Germinal center (tissue), 1 donor: ENCODE measurements around the gene ZNF800.

ENCODE experiments used
- DNase-seq: peaks from one replicate; pipeline ENCODE4 v3.0.0; 2012; ENCODE audit warnings: mixed read lengths, low spot score

The ZNF800 gene

DNA sequence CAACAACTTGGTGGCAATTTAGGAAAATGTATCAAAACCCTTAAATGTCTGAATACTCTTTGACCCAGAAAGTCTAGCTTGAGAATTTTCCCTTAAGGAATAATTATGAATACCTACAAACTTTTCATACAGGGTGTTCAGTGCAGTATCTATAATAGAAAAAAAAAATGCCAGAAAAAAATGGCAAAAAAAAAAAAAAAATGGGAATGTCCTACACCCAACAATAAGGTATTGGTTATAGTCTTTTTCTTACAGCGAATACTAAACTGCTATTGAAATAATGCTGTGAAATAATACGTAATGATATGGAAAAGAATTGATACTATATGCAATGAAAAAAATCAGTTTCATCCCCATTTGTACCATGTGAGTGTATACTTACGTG lies 44.3 kb downstream of the ZNF800 start:
- DNase-seq: no peak

DNA sequence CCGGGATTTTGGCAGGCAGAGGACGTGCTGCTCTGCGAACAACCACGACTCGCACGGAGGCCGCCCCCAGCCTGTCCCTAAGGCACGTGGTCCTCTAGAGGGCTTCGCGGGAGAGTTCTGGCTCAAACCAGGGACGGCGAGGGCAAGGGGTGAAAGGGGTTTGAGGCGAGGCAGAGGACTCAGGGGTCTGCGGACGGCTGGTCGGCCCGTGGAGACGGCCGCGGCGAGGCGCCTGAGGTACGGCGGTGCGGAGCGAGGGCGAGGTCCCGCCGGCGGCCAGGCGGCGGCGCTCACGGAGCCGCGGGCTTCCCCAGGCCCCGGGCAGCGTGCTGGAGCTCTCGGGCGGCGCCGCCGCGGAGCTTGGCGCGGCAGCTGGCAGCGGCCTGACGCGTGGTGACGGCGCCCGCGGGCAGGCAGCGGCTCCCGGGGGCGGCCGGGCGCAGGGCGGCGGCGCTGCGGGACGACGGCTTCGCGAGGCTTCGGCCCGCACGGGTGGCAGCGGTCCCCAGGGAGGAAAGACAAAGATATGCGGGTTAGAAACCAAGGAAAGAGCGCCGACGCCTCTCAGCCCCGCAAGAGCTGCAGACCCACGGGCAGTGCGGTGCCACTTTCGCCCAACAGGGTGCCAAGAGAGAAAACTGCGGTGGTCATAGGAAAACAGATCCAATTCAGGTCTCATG lies 44.8 kb downstream of the ZNF800 start:
- peak; percentile 87 for DNase-seq

DNA sequence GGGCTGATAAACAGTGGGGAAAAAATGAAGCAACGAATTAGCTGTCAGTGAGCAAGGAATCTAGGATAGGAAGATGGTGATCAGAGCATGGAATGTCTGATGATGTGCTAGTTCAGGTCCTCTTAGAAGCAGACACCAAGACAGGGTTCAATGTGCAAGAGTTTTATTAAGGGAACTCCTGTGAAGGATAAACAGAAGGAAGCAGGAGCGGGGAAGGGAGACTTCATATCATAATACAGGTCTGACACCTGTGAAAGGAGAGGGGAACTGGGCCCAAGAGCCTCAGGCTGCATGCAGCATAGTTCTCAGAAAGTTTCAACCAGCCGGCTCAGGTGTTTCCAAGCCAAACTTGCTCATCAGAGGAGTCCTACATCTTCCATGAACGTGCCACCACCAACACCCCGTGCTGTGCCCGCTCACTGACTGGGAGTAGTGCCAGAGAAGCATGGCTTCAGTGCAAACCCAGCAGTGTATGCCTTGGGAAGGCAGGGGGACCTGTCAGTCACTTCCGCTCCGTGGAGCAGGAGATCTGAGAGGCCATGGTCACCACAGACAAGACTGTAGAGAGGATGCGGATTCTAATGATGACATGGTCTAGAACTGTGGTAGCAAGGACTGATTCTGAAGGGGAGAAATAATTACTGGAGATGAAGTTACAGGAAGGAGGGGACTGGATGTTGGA lies 45.8 kb downstream of the ZNF800 start:
- no peak for DNase-seq

DNA sequence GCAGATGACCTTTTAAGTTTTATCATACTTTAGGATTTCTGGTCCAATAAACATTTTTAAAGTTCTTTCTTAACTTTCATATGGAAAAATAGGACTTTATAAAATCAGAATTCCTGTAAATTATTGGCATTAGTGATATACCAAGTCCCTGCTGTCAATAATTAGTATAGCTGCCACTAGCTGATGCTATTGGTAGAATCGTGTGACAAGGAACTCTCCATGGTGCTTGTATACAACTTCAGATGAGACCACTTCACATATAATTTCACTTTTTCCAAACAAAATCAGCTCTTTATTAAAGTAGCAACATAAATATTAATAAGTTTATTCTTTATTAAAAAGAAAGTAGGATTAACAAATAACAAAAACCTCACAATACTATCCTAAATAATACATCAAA lies 49.9 kb downstream of the ZNF800 start:
- no peak for DNase-seq

DNA sequence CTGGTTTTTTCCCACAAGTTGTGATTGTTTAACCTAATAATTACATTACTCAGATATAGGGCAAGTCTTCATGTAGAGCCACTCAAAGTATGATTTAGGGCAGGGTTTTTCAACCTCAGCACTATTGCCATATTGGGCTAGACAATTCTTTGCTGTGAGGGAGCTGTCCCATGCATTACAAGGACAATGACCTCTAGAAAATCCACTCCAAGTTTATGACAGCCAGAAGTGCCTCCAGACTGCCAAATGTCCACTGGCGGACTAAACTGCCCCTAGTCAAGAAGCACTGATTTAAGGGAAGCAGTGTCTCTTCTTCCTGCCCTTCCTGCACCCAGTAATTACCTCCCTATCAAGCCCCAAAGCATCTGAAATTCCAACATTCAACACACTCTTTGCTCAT lies 54.4 kb downstream of the ZNF800 start:
- DNase-seq: no peak

DNA sequence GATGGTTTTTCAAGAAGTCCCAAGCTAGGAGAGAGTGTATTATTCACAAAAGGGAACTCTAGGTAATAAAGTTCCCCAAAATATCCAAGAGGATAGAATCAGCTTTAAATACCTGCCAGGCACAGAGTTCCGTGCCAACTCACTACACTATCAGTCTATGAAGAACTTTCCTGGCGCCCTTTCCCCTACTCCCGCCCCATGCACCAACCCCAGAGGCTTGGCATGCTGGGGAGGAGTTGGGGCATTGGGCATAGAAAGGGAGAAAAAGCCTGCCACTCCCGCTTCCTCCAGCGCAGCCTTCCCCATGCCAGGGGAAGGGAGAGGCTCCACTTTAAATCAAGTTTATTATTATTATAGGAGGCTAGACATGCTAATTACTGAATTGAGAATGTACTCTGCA lies 54.9 kb downstream of the ZNF800 start:
- DNase-seq: no peak

DNA sequence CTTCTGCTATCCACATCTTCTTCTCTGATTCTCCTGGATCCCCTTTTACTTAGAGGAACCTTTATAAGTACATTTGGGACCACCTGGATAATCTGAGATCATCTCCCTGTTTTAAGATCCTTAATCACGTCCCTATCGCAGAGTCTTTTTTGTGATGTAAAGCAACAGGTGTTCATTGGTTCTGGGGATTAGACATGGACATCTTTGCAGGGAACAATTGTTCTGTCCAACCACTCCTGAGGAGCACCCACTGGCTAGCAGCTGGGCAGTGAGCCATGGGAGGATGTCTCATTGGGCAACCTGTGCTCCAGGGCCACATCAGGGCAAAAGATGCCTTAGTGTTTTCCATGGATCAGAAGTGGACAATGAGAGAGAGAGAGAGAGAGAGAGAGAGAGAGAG lies 56.0 kb downstream of the ZNF800 start:
- no peak for DNase-seq

DNA sequence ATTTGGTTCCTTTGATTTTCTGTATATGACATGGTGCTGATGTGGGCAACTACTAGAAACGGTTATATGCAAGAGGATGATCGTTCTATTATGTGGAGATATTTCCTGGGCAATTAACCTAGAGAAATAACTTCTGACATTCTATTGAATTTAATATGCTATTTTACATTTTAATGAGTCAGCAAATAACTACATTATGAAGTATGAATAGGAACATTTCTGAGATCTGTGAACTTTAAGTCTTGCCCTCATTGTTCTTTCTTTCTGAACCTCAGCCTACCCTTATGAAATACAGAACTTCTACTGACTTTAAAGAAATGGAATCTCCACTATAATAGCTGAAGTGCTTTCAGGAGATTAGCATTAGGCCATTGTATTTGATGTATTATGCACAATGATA lies 59.6 kb downstream of the ZNF800 start:
- no peak for DNase-seq

DNA sequence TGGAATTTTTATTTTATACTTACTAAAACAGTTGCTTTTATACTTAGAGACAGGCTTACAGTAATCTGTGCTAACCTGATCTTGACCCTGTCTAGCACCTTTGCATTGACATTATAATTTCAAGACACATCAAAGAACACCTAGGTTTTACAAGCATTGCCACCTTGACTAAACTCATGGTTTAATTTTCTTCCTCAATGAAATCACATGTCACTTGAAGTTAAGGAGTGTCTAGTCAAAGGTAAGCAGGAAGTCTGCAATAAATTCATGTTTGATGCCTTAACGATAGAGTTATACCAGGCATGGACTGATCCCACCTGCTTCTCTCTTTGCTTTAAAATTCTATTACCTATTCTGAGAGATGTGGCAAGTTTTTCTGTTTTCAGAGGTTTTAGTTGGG lies 62.4 kb downstream of the ZNF800 start:
- no peak for DNase-seq

DNA sequence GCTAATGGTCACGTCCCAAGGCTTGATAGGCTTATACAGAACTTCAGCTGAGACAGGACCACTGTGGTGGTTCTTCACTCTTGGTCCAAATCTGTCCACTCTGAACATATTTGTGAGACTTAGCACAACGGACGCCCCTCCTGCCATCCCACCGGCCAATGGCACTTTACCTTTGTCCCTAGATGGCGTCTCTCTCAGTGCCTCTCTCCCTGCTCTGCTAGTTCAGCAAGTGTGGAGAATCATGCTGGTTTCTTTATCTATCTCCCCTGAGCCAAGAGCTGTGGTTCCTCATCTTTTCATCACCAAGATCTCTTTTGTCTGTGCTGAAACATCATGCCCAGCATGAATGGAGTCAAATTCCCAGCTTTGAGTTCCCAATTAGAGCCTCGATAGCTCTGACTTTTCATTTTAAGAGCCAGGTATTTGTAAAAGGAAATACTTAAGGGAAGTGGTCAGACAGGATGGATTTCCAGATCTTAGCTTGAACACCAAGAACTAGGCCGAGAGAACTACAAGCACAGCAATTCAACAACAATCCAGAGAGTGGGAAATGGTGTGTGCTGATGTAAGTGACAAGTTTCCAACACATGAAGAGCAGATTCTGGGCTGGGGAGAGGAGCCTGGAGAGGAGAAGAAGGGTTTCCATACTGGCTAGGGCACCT lies 69.5 kb downstream of the ZNF800 start:
- DNase-seq: no peak

DNA sequence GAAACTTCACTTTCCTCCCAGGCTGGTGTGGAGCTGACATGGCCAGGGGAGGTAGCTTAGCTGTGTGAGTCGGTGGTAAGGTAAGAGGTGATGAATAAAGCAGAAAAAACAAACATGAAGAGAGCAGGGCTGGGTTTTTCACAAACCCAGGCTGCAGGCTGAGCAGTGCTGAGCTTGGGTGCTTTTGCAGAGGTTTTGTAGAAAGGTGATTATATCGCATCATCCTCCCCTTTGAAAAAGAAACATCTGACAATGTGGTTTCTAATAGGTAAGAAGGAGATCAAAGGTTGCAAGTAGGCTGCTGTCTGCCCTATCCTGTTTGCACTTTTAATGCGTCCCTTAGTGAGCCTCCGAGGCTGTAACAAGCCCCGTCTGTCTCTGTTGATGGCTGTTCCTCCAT lies 70.2 kb downstream of the ZNF800 start:
- no peak for DNase-seq

DNA sequence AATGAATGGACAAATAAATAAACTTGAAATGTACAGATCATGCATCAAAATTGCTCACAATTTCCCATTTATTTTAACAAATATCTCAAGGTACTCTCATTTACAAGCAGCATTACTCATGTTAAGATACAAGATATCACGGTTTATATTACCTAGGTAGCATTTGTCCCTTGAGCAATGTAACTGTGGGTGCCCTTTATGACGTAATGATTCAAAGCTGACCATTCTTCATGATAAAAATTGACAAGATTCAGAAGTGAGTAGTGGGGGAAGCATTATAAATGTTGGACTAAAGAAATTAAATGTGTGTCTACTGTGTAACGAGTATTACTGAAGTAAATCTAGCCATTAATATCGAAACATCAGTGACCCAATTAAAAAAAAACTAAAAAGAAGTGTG lies 71.5 kb downstream of the ZNF800 start:
- no peak for DNase-seq
